Jurkat, Clone E6-1 (cell line): ENCODE measurements around the gene LRRC45.

Experiments used
- DNase-seq: peaks from one replicate; pipeline ENCODE4 v3.0.0-alpha.2; 2011; ENCODE audit warnings: low read depth, low spot score
- H3K4me3 ChIP-seq: 2 replicates; pipeline ENCODE4 v1.5.1; 2011; ENCODE audit warnings: mild to moderate bottlenecking, low read length, control low read depth, moderate library complexity

Gene LRRC45

GRCh38 chr17:81992306-81993102 is 30.6 kb upstream of the LRRC45 start:
- DNase-seq = no peak
- H3K4me3 ChIP-seq = no peak overlapping the region

- DNase-seq = no peak
- no peak overlapping the region for H3K4me3 ChIP-seq
Measured at GRCh38 chr17:81993729-81994592, 29.1 kb upstream of the LRRC45 start.

DNA sequence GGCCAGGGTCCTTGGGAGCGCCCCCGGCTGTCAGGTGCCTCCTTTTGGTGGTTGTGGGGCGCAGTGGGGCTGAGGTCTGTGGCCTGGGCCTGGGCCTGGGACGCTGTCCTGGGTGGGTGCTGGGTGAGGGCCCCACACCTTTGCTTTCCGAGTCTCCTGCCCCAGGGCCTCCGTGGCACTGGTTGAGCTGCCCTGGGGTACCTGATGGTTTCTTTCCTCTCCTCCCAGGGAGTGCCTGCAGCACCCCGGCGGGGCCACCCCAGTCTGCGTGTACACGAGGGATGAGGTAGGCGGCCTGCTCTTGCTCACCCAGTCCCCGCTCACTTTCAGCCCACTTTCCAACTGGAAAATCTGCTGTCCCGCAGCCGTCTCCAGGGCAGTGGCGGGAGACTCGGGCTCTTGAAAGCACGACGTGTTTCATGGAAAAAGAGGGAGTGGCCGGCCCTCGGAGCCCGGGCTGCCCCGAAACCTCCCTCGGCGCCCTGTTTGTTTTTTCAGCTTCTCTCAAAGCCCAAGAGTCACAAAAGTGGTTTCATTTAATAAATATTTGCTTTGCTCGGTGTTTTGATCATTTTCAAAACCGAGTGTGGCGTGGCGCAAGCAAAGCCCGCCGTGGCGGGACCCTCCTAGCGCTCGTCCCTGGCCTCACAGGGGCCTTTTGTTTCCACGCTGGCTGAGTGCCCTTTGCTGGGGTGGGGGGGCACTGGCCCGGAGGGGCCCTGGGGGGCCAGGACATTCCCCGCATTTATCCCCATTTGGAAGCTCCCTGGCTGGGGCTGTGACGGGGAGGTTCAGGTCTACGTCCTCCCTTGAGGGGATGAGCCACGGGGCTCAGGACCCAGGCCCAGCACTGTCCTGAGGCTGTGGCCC is 28.3 kb upstream of the LRRC45 start:
- DNase-seq = no peak
- H3K4me3 ChIP-seq = no peak overlapping the region

DNA sequence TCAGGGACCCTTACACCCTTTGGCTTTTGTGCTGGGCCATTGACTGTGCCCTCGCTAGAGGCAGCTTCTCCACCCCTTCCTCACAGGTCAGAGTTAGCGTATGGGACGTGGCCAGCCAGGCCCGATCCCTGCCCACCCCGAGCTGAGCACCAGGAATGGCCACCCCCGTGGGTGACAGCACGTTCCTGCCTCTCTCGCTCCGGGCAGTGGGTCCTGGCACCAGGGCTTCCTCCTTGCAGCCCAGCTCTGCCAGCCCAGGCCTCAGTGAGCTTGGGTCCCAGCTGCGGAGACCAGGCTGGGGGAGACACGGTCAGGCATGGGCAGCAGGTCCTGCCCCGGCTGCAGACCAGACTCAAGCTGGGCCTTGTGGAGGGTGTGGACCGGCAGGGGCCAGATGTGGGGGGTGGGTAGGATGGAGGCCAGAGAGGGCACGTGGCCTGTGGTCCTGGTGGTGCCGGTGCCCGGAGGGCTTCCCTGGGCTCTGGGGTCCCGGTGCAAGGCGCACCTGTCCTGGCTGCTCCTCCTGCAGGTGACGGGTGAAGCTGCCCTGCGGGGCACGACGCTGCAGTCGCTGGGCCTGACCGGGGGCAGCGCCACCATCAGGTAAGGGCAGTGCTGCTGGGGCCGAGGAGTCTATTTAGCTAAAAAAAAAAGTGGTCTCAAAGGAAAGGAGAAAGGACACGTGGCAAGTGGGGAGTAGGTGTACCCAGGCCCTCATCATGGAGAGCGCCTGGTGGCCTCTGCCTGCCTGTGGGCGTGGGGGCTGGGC is 27.5 kb upstream of the LRRC45 start:
- DNase-seq = no peak
- H3K4me3 ChIP-seq = no peak overlapping the region

DNA sequence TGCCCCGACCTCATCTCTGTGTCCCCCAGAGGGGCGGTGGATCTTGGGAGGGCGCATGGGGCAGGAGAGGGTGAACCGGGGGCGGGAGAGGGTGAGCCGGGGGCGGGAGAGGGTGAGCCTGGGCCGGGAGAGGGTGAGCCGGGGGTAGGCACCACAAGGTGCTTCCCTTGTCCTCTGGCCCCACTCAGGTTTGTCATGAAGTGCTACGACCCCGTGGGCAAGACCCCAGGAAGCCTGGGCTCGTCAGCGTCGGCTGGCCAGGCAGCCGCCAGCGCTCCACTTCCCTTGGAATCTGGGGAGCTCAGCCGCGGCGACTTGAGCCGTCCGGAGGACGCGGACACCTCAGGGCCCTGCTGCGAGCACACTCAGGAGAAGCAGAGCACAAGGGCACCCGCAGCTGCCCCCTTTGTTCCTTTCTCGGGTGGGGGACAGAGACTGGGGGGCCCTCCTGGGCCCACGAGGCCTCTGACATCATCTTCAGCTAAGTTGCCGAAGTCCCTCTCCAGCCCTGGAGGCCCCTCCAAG is 26.8 kb upstream of the LRRC45 start:
- no peak overlapping the region for H3K4me3 ChIP-seq
- no peak for DNase-seq

DNA sequence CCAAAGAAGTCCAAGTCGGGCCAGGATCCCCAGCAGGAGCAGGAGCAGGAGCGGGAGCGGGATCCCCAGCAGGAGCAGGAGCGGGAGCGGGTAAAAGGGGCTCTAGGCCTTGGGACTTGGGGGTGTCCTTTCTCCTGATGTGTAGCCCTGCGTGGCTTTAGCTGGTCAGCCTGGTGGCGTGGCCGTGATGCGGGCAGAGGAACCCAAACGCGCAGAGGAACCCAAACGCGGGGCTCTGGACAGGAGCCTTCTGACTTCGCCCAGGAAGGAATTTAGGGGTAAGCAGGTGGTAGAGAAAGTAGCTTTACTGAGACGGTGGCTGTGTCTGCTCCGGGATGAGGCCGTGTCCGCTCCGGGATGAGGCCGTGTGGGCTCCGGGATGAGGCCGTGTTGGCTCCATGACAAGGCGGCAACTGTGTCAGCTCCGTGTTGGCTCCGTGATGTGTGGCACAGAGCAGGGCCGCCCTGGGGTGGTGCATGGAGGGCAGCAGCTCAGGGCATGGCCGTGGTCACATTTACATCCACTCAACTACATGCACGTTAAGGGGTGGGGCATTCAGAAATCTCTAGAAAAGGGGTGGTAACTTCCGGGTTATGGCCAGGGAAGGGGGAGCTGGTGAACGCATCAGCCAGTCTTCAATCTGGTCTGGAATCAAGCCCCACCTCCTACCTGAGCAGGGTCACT is 26.2 kb upstream of the LRRC45 start:
- no peak overlapping the region for H3K4me3 ChIP-seq
- DNase-seq = no peak

- DNase-seq = no peak
- no peak overlapping the region for H3K4me3 ChIP-seq
Measured at GRCh38 chr17:81998212-81998611, 24.9 kb upstream of the LRRC45 start.

- H3K4me3 ChIP-seq = no peak overlapping the region
- DNase-seq = no peak
Measured at GRCh38 chr17:81998691-81999438, 24.2 kb upstream of the LRRC45 start.

DNA sequence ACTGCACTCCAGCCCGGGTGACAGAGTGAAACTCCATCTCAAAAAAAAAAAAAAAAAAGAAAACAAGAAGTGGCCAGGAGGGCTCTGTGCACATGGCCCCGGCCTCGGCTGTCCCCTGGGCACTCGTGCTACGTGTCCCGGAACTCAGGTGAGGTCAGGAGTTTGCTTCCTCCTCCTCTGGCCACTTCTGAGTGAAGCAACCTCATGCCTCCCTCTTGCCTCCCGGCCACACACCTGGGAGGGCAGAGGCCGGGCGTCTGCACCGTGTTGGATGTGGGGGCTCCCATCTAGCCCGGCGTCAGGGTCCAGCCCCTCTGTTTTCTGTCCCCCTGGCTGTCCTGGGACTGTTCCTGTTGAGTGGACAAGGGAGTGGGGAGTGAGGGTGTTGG is 23.5 kb upstream of the LRRC45 start:
- H3K4me3 ChIP-seq = no peak overlapping the region
- DNase-seq = no peak

DNA sequence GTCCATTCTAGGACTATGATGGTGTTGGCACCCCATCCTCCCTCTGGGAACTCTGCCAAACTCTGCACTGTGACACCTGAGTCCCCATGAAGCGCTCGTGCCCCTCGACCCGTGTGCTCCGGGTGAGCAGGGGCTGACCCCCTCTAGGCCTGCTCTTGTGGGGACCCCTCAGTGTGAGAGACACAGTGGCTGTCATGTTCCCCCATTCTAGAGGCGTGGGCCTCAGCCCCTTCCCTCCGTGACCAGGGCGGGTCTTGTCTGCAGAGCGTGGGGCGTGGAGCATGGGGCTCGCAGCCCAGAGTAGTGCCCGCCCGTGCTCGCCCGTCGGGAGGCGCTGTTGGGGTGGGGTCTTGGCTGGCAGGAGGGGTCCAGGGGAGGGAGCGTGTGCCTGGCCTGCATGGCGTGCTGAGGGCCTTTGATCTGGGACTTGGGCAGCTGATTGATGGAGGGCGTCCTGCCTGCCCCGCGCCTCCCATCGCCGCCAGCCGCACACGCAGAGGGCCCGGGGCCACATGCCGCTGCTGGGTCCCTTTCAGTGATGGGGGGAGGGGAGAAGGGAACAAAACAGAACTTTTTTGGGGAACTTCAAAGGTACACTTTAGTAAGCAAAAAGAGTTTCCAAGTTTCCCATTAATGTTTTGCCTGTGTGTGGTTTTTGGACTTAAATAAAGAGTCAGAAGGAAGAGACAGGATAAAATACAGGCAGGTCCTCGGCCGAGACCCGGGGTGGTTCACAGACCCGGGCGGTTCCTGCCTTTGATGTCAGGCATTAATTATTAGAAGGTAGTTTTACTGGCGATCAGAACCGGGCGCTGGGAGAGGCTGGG is 22.9 kb upstream of the LRRC45 start:
- H3K4me3 ChIP-seq = no peak overlapping the region
- no peak for DNase-seq

- H3K4me3 ChIP-seq = no peak overlapping the region
Measured at GRCh38 chr17:82000803-82001570, 22.1 kb upstream of the LRRC45 start.

GRCh38 chr17:82001571-82002056 is 21.5 kb upstream of the LRRC45 start:
- H3K4me3 ChIP-seq = no peak overlapping the region
- DNase-seq = no peak

More at GRCh38 chr17:82000803-82001570, 22.1 kb upstream of the LRRC45 start:
- no peak for DNase-seq

DNA sequence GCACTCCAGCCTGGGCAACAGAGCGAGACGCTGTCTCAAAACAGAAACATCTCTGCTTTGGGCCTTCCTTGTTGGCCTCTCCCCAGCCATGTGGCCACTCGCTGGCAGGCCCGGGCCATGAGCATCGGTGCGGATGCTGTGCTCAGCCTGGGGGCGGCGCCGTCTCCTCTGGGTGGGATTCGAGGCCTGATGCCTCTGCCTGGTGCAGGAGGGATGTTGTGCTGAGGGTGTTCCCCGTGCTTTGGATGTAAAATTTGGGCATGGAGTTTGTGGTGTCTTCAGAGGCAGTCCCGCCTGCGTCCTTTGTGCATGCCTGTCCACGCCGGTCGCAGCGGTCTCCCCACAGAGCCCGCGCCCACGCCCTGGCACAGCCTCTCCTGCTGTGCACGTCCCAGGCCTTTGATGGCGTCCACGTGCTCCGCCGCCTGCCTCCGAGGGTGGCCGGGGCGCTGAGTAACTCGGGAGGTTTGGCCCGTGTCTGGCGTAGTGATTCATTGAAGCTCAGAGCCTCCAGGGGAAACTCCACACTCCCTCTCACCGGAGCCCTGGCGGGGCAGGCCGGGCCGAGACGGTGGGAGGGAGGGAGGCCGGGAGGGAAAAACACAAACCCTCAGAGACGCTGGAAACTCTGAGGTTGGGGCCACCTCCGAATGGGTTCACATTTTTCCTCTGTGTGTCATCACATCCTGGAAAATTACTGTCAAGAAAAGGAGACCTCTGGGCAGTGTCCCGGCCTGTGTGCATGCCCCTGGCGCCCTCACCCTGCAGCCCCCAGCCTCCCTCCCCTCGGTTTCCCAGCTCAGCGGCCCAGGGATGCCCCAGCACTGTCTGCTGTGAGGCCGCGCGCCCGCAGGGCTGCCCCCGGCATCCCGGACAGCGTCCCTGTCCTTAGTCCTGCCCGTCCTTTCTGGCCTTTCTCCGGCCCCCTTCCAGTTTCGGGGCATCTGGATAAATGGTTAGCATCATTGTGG is 19.4 kb upstream of the LRRC45 start:
- H3K4me3 ChIP-seq = no peak overlapping the region
- DNase-seq = no peak
